COLO829 (cell line): ENCODE data around the gene WNT7B.
A peak's percentile ranks its signal among the peaks of the same experiment; 100 is the strongest.

Experiments
- DNase-seq: peaks from one replicate; pipeline ENCODE4 v3.0.0; 2012; ENCODE audit warnings: low spot score

The WNT7B gene

DNA sequence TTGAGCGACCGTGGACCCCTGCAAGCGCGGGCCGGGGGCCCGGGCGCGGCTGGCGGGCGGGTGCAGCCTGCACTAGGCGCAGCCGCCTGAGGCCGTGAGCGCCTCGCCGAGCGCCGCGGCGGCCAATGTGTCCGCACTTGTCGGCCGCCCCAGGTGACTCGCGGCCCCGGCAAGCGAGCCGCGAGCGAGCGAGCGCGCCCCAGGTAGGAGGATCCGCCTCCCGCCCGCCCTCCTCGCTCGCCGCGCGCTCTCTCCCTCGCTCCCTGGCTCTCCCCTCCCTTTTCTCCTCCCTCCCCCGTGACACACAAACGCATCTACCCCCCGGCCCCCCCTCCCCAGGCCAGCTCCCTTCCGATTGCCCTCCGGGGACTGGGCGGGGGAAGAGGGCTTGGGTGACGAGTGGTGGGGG, at the start of gene WNT7B:
WNT7B (minus strand) TSS at position 160 of the 409 bp plus-strand sequence. CDS start 408 bp downstream, outside the sequence.
- DNase-seq = no peak

DNA sequence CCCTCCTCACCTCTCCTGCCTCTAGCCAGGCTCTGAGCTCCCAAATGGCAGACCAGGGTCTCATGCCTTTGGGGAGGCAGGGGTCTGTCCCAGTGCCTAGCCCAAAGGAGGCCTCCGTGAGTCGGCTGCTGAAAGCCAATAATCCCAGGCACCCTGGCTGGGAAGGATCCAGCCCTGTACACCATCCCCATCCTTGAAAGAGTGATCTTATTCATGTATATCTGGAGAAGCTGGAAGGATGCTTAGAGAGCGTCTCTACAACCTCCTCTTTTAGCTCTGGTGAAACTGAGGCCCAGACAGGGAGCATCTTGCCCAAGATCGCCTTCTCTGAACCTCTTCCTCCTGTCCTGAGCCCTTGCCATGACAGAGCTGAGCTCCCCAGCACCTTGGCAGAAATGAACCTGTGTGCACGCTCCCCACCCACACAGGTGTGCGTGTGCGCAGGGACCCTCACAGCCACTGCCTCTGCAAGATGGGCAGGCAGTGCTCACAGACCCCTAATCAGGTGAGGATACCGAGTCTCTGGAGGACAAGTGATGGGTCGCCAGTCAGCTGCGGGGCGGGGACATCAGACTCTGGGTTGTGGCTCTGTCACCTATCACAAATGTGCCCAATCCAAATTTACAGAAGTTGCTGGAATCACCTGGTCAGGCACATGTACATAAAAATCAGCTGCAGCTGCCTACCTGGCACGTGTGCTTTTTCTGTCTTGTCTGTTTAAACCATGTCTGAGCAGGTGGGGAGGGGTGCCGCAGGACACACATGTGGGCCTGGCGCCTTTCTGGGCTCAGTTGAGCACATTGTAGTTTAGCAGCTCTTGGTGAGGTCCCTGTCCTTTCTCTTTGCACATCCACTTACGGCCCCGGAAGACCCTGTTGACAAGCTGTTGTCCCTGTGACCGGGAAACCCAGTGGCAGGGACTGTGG, 49.3 kb upstream of the WNT7B start:
- DNase-seq = no peak

GRCh38 chr22:46025225-46025972, 48.4 kb upstream of the WNT7B start:
- no peak for DNase-seq

GRCh38 chr22:46024136-46024840, 47.3 kb upstream of the WNT7B start:
- no peak for DNase-seq

DNA sequence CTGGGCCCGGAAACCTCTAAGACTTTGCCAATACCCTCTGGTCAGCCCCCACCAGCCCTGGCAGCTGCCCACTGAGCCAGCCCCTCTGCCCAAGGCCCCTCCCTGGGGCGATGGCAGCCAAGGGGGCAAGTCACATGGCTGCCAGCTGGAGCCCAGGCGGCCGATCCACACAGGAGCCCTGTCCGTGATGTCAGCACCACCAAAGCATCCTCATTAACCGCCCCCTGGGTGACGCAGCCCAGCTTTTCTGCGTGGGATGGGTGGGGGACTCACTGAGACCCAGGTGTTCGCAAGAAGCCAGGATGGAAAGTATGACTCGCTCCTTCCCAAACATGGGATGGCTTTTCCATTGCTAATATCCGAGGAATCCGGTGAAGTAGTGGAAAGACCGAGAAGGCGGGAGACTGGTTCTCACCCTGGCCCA, 46.6 kb upstream of the WNT7B start:
- DNase-seq = no peak

DNA sequence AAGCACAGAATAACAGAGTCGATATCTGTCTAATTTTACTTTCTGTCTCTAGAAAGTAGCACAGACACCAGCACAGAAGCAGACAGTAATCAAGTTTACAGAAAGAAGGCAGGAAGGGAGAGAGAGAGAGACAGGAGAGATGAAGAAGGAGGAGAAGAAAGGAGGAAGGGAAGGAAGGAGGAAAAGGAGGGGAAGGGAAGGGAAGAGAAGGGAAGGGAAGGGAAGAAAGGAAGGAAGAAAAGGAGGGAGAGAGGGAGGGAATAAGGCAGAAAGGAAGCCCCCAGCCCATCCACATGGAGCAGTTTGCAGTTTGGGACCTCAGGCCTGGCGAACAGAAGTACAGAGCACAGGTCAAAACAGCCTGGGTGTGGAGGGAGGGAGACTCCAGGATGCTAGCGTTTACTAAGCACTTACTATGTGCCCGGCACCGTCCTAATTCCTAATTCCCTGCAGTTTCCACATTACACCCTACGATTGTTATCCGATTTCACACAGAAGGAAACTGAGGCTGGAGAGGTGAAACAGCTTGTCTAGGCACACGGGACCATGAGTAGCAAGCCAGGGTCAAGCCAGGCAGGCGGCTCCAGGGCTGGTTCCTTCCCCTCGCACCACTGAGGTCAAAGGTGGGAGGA, 46.0 kb upstream of the WNT7B start:
- DNase-seq = no peak

DNA sequence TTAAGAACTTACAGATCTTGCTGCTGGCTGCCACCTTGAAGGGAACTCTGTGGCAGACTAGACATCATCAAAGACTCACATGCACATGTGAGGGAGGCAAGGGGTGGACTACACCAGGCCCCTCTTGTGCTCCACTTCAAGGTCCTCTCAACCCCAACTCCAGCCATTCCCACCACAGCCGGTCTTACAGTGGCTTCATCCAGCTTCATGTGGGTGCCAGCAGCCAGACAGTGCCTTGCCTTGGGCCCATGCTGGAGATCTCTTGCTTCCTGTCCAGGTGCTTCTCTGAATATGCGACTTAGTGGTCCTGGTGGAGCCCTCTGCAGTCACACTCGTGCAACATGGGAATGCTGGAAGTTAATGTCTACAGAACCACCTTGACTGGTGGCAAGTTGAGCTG, 44.6 kb upstream of the WNT7B start:
- no peak for DNase-seq

DNA sequence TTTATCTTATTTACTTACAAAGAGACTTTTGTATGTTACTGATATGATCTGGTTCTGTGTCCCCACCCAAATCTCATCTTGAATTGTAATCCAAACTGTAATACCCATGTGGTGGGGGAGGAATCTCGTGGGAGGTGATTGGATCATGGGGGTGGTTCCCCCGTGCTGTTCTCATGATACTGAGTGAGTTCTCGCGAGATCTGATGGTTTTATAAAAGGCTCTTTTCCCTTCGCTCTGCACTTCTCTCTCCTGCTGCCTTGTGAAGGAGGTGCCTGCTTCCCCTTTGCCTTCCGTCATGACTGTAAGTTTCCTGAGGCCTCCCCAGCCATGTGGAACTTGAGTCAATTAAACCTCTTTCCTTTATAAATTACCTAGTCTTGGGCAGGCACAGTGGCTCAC, 42.4 kb upstream of the WNT7B start:
- no peak for DNase-seq

- no peak for DNase-seq
Observed at GRCh38 chr22:46018859-46019258, 41.9 kb upstream of the WNT7B start.

- no peak for DNase-seq
Observed at GRCh38 chr22:46017166-46017565, 40.2 kb upstream of the WNT7B start.

DNA sequence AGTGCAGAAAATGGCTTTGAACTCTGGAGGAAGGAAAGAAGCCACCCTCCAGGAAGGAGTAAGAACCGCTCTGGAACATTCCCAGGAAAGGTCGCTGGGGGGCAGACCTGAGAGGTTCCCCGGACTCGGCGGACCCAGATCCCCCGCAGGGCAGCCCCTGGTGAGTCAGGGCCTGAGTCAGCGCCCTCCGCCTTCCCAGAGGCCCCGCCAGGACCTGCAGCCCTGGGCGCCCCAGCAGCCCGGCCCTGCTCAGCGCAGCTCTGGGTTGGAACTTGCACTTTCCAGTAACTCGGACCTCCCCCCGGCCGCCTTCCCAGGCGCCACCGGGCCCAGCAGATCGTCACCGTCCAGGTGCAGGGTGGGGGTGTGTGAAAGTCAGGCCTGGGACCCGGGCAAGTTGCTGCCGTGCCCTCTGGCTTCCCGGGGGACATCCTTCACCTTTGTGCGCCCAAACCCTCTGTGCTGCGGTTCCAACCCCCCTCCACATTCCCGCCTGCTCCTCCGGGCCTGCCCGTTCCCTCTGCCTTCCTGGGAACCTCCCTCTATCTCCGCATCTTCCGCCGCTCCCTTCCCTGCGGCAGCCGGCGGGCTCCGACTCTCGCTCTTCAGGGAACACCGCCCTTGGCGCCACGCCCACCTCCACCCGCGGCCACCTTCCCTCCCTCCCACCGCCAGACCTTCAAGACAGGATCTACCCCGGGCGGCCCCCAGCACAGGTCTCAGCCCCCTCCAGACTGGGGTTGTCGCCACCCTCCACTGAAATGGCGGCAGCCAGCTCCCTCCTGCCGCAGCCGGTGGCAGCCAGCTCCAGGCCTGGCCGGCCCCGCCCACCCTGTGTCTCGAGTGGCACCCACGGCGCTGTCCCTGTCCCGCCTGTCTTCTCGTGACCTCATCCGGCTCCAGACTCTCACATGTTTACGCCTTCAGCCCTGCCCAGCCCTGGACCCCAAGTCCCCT, 36.8 kb upstream of the WNT7B start:
- DNase-seq = peak; percentile 98

GRCh38 chr22:46012881-46013281, 35.9 kb upstream of the WNT7B start:
- DNase-seq = no peak

DNA sequence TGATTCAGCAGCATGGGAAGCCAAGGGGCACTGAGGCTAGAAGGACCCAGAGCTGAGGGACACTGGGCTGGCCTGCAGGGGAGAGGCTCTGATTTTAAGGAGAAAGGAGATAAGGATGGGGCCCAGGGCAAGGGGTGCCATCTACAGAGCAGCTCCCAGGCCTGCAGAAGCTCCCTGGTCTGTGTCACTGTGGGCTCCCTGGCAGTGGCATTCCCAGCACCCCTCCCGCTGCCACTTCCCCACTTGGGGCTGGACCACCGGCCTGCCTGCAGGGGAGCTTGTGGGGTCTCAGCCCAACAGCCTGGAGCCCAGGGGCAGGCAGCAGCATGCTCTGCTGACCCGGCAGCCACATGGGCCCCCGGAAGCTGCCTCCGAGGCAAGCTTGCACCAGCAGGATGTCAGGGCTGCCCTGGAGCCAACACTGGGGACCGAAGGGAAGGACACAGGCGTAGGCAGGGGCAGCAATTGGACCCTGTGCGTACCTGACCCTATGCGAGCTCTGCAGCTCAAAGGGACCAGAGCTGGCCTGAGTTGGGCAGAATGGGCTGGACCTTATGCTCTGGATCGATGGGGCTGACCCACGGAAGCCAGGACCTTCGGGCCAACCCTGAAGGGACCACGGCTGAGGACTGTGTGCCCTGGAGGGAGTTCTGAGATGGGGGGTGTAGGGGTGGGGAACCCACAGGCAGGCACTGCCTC, 35.4 kb upstream of the WNT7B start:
- no peak for DNase-seq

- DNase-seq = no peak
Observed at GRCh38 chr22:46011627-46012181, 34.7 kb upstream of the WNT7B start.

DNA sequence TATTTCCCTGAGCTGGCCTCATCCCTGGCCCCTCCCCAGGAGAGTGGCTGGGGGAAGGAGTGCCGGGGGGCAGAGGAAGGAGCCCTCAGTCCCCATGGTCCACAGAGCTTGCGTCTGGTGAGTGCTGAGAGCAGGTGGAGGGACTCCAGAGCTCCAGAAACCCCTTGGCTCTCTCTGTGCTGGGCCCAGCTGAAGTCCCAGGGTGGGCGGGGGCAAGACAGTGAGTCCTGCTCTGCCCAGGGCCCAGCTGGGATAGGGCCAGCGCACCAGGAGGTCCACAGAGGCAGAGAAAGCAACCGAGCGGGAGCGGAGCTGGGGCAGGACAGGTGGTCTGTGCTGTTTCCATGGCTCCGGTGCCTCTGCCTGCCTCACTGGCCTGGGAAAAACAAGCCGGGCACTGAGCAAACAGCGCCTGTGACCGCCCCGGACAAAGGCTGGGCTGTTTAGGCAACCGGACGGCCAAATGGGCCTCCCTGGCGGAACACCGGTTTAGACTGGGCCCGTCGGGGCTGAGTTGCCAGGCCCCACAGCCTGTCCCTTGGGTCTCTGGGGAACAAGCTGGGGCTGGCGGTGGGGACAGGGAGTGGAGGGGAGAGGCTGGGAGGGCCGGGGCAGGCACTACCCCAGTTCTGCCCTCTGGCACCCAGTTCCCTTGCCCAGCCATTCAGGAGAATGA, 34.1 kb upstream of the WNT7B start:
- no peak for DNase-seq

- DNase-seq = peak; percentile 41
Observed at GRCh38 chr22:46010207-46010867, 33.4 kb upstream of the WNT7B start.

DNA sequence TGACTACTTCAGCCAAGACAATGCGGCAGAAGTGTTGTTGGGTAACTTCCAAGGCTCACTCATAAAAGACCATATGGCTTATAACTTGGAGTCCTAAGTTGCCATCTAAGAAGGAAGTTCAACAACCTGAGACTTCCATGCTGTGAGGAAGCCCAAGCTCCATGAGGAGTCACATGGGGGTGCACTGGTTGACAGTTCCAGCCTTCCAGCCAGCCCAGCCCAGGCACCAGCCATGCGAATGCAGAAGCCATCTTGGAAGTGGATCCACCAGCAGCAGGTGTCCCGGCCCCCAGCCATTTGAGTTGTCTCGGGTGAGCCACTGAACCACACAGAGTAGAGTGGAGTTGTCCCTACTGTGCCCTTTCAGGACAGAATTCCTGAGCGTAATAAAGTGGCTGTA, 32.8 kb upstream of the WNT7B start:
- DNase-seq = no peak

DNA sequence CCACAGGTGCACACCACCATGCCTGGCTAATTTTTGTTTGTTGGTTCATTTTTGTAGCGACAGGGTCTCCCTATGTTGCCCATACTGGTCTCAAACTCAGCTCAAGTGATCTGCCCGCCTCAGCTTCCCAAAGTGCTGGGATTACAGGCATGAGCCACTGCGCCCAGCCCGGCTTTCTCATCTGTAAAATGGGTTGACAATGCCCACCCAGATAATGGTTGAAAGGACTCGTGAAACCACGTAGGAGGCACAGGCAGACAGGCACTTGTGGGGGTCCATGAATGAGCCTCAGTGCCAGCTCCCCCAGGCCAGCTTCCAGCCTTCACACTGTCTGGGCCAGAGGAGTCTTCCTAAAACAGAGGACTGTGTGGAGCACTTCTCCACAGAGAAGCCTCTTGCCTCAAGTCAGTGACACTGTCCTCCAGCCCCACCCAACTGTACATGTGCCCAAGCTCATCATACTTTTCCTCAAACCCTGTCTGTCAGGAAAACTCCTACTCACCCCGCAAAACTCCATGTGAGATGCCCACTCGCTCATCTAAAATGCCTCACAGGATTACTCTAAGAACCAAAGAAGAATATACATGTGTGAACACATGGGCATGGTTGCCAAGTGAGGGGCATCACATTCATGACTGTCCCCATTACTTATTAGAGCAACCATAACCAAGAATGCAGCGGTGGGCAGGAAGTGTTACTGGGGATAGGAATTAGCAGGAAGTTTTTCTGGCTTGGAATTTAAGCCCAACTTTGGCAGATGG, 32.1 kb upstream of the WNT7B start:
- DNase-seq = no peak
